B cell (primary cell): Measurements from ENCODE around the gene DCUN1D1. TPM values are rescaled to one million over a fixed set of nuclear protein-coding genes. Genes with fewer than 3 reads are reported as not detected.

Experiments used
- ATAC-seq: fragments of 200-7000 bp; cut with Tn5 transposase; one replicate; pipeline ENCODE4 v1.10.0; 2021; ENCODE audit warnings: low read depth, mild to moderate bottlenecking, moderate number of reproducible peaks, moderate library complexity
- CTCF ChIA-PET: fragments of 350-600 bp; sonication (Branson Sonifier 250); formaldehyde crosslinking; loops from one replicate; lab custom pipeline; 2021; ENCODE audit warnings: antibody characterized with exemption, inconsistent platforms; lab: Charles Lee
- POLR2A ChIA-PET: fragments of 350-600 bp; sonication (Branson Sonifier 250); formaldehyde crosslinking; loops from one replicate; lab custom pipeline; 2021; ENCODE audit warnings: antibody characterized with exemption; lab: Charles Lee
- DNase-seq: peaks from one replicate; pipeline ENCODE4 v3.0.0; 2013
- H2AFZ ChIP-seq: 2 replicates; pipeline ENCODE4 v1.6.1; 2012; ENCODE audit warnings: mild to moderate bottlenecking, low read depth, low read length; ENCODE audit not compliant: insufficient read depth, poor library complexity, severe bottlenecking
- H3K27ac ChIP-seq, 2 donors: 1 replicate in 1 of 2; 2 replicates in 1 of 2; pipeline ENCODE4 v1.5.1; 2012 to 2013; ENCODE audit warnings: low read length in 2 of 2, mild to moderate bottlenecking in 2 of 2, moderate library complexity in 1 of 2
- H3K27me3 ChIP-seq, 4 experiments: fragments of 200-600 bp in 1 of 4; sonication (generic) in 1 of 4; replicated peaks in 1 of 4; 1 replicate in 2 of 4; 2 replicates in 2 of 4; pipeline versions ENCODE4 v1.6.1 to v1.7.0; 2013 to 2016; ENCODE audit warnings: low read length in 3 of 4, mild to moderate bottlenecking in 2 of 4, mixed read lengths in 1 of 4, moderate library complexity in 1 of 4; ENCODE audit not compliant: insufficient read depth in 4 of 4, control insufficient read depth in 3 of 4; ENCODE audit errors: control extremely low read depth in 1 of 4
- H3K36me3 ChIP-seq, 2 experiments: replicated peaks in 1 of 2; 1 replicate in 1 of 2; 2 replicates in 1 of 2; pipeline versions ENCODE4 v1.6.1 to v1.7.1; 2013; ENCODE audit warnings: low read length in 1 of 2; ENCODE audit not compliant: insufficient read depth in 2 of 2, control insufficient read depth in 1 of 2; ENCODE audit errors: control extremely low read depth in 1 of 2, extremely low read depth in 1 of 2
- H3K4me1 ChIP-seq, 2 donors: fragments of 200-600 bp in 1 of 2; sonication (generic) in 1 of 2; 1 replicate in 1 of 2; 2 replicates in 1 of 2; pipeline versions ENCODE4 v1.5.1 to v1.6.1; 2013 to 2017; ENCODE audit warnings: low read length in 2 of 2; ENCODE audit not compliant: control insufficient read depth in 2 of 2, insufficient read depth in 2 of 2
- H3K4me2 ChIP-seq: replicated peaks from 2 replicates; pipeline ENCODE3; 2012; ENCODE audit warnings: mild to moderate bottlenecking, low read depth, low read length; ENCODE audit not compliant: poor library complexity, severe bottlenecking
- H3K4me3 ChIP-seq, 5 experiments: fragments of 200-600 bp in 1 of 5; sonication (generic) in 1 of 5; 1 replicate in 3 of 5; 2 replicates in 2 of 5; pipeline versions ENCODE4 v1.5.1 to v1.7.0; 2011 to 2016; ENCODE audit warnings: low read length in 4 of 5, mild to moderate bottlenecking in 4 of 5, low read depth in 2 of 5, control low read depth in 1 of 5, moderate library complexity in 1 of 5; ENCODE audit not compliant: insufficient read depth in 1 of 5; ENCODE audit errors: control extremely low read depth in 1 of 5, extremely low read depth in 1 of 5
- H3K79me2 ChIP-seq: fragments of 200-600 bp; sonication (generic); one replicate; pipeline ENCODE4 v1.6.0; 2016; ENCODE audit warnings: low read length; ENCODE audit not compliant: control insufficient read depth, insufficient read depth
- H3K9ac ChIP-seq: fragments of 200-600 bp; sonication (generic); 2 replicates; pipeline ENCODE4 v1.6.1; 2017; ENCODE audit warnings: mild to moderate bottlenecking, low read length, moderate library complexity
- H3K9me3 ChIP-seq, 3 donors: one replicate each; pipeline versions ENCODE4 v1.6.1 to v1.7.1; 2013; ENCODE audit warnings: low read length in 2 of 3; ENCODE audit not compliant: control insufficient read depth in 2 of 3, insufficient read depth in 1 of 3; ENCODE audit errors: control extremely low read depth in 1 of 3
- H4K20me1 ChIP-seq: 2 replicates; pipeline ENCODE4 v1.6.0; 2012; ENCODE audit warnings: mild to moderate bottlenecking, low read length; ENCODE audit not compliant: insufficient read depth, control insufficient read depth, poor library complexity, severe bottlenecking
- H3K27ac Mint-ChIP-seq: one replicate; pipeline ENCODE4 v1.8.0; 2021; ENCODE audit warnings: mixed read lengths
- H3K27me3 Mint-ChIP-seq: one replicate; pipeline ENCODE4 v1.8.0; 2021; ENCODE audit warnings: mixed read lengths
- H3K4me1 Mint-ChIP-seq: one replicate; pipeline ENCODE4 v1.8.0; 2021; ENCODE audit warnings: mixed read lengths
- H3K4me3 Mint-ChIP-seq: one replicate; pipeline ENCODE4 v1.8.0; 2021; ENCODE audit warnings: mixed read lengths
- H3K9me3 Mint-ChIP-seq: one replicate; pipeline ENCODE4 v1.8.0; 2022; ENCODE audit warnings: mixed read lengths; ENCODE audit not compliant: insufficient read depth
- CTCF ChIP-seq: fragments of 200-600 bp; IDR thresholded peaks from one replicate; pipeline ENCODE4 v1.8.0; 2022; ENCODE audit warnings: antibody characterized with exemption, mild to moderate bottlenecking
- EZH2 ChIP-seq: IDR thresholded peaks from 2 replicates; pipeline ENCODE4 v1.6.1; 2012; ENCODE audit warnings: borderline replicate concordance, low read depth, mild to moderate bottlenecking, moderate library complexity, low read length; ENCODE audit not compliant: insufficient read depth, poor library complexity, severe bottlenecking
- WGBS: methylation state at CpG from one replicate; pipeline ENCODE4 v1.1.5; 2013; ENCODE audit warnings: missing lambda C conversion rate; ENCODE audit not compliant: insufficient coverage; 5-methylcytosine and 5-hydroxymethylcytosine counted together
- intact Hi-C: fragments of 100-400 bp; cut with micrococcal nuclease; formaldehyde crosslinking; loops from one replicate; pipeline ENCODE4 v1.10.0; 2022
- polyA plus RNA-seq: library from polyadenylated mRNA; depleted of rRNA; stranded (reverse); fragments of >200 nt; gene quantifications from 2 replicates; pipeline ENCODE4 v1.2.3, GENCODE V29; 2012
- total RNA-seq, 2 donors: library from RNA; stranded (reverse); fragments of 120-200 nt in 1 of 2; gene quantifications; 1 replicate in 1 of 2; 2 replicates in 1 of 2; pipeline versions ENCODE4 v1.2.3 to v1.2.4, GENCODE V29; 2013 to 2022

The DCUN1D1 gene
- total and polyA plus RNA-seq, 2 donors (not counting 1 experiment from before 2014, with no cell fraction given): 3.7 to 35.5 TPM

- Histone ChIP-seq H3K4me2 (no peak overlapping the region), H3K36me3 (peaks cover 3 to 29% of the 10 kb centered on the region in 2 experiments), H3K27ac (no peak overlapping the region), H3K9me3 (no peaks in the 10 kb centered on the region), H3K4me1 (no peaks in the 10 kb centered on the region), H3K79me2 (no peaks in the 10 kb centered on the region), H2AFZ (no peak overlapping the region), H4K20me1 (no peaks in the 10 kb centered on the region), H3K27me3 (no peaks in the 10 kb centered on the region), H3K4me3 (no peak overlapping the region), H3K9ac (no peak overlapping the region)
- Mint-ChIP-seq H3K4me3 (no peak overlapping the region), H3K27me3 (no peaks in the 10 kb centered on the region), H3K4me1 (no peaks in the 10 kb centered on the region), H3K9me3 (no peaks in the 10 kb centered on the region), H3K27ac (no peak overlapping the region)
- CTCF ChIA-PET: interaction anchor here (1.2 kb wide), 1 partner anchor 11 kb away, joined by 3 read pairs; no protein-coding TSS in a partner anchor
- ATAC-seq (no peak), DNase-seq (no peak)
- intact Hi-C loops: no loop called here
- TF ChIP-seq CTCF: no peak
- no peak for TF ChIP-seq EZH2
- POLR2A ChIA-PET: interaction anchor here (0.6 kb wide), 1 partner anchor 218 kb away, joined by 3 read pairs; no protein-coding TSS in a partner anchor
- no CpG with 5 or more reads among the region's 1 CpG for WGBS
Observed at GRCh38 chr3:182906036-182906435, 74.3 kb downstream of the DCUN1D1 start.

GRCh38 chr3:182905623-182906022 is 74.7 kb downstream of the DCUN1D1 start:
- ChIA-PET CTCF (interaction anchor here (1.1 to 1.2 kb wide), 2 partner anchors 12 to 890 kb away, joined by 3 read pairs; no protein-coding TSS in a partner anchor), POLR2A (no interaction called here)
- Histone ChIP-seq H3K4me3 (no peak overlapping the region), H3K9ac (no peak overlapping the region), H3K79me2 (no peaks in the 10 kb centered on the region), H3K27ac (no peak overlapping the region), H2AFZ (no peak overlapping the region), H4K20me1 (no peaks in the 10 kb centered on the region), H3K27me3 (no peaks in the 10 kb centered on the region), H3K36me3 (peaks cover 3 to 29% of the 10 kb centered on the region in 2 experiments), H3K4me2 (no peak overlapping the region), H3K9me3 (no peaks in the 10 kb centered on the region), H3K4me1 (no peaks in the 10 kb centered on the region)
- 100% methylated on average over 3 of the region's 4 CpGs for WGBS
- Mint-ChIP-seq H3K9me3 (no peaks in the 10 kb centered on the region), H3K4me1 (no peaks in the 10 kb centered on the region), H3K27me3 (no peaks in the 10 kb centered on the region), H3K4me3 (no peak overlapping the region), H3K27ac (no peak overlapping the region)
- intact Hi-C loops: no loop called here
- TF ChIP-seq CTCF (no peak), EZH2 (no peak)
- no peak for DNase-seq
- no peak for ATAC-seq
